GM12801 (cell line): ENCODE results near the gene MROH2A.

Source experiments
- CTCF ChIP-seq: IDR thresholded peaks from one replicate; pipeline ENCODE4 v1.5.1; 2011; ENCODE audit warnings: control low read depth; ENCODE audit not compliant: insufficient read length; ENCODE audit errors: extremely low read depth

MROH2A gene

GRCh38 chr2:233819884-233820773 is 42.0 kb downstream of the MROH2A start:
- TF ChIP-seq CTCF = no peak

- no peak for TF ChIP-seq CTCF
These were observed 42.6 kb downstream of the MROH2A start for GRCh38 chr2:233820774-233821105.

DNA sequence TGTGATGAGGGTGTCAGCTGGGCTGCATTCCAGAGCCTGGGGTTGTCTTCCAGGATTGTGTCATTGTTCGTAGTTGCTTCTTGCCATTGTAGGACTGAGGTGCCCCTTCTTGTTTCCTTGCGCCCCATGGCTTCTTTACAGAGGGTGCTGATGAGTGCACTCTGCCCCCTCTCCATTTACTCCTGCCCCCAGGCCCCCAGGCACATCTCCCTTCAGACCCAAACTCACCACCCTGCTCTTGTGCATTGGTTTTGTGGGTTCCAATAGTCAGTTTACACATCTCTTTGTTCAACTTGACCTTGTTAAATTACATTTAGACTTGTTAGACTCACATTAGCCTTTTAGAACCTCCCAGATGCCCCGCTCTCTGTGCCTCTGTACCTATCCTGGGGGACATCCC is 43.1 kb downstream of the MROH2A start:
- TF ChIP-seq CTCF = no peak

DNA sequence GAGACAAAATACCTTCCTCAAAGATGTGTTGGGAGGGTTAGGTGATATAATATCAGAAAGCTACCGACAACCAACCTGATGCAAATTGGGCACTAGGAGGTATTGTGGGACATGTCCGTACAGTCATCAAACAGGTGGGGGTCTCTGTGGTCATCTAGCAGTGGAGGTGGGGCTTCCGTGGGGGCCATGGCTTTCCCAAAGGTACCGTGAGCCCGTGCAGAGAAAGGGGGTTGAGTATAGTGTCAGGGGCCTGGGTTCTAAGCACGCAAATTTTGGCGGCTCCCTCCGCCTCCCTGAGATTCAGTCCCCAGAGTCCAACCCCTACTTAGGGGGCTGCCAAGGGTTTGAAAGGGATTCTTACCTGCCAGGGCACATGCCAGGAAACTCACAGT is 43.6 kb downstream of the MROH2A start:
- no peak for TF ChIP-seq CTCF

DNA sequence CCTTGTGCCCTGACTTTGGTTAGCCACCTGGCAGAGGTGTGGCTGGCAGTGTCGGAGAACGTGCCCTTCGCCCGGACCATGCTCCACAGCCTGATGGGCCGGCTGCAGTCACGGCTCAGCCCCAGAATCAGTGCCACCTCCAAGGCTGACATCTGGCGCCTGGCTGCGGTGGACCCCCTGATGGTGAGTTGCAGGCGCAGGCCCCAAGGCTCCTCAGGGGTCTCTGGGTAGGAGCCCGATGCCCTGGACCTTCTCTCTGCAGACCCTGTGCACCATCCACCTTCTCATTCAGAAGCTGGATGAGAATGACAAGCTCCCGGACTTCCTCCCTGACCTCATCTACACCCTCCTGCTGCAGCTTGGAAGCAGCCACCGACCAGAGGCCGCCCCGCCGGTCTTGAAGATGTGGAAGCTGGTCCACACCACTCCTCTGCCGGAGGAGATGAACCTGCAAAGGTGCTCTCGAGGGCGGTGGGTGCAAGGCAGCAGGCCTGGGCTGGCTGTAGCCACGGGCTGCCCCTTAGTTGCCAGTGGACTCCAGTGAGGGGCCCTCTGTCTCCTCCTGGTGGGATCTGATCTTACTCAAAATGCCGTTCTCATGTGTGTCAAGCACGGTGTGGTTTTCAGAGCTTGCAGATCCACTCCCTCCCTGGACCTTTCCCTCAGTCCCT is 44.1 kb downstream of the MROH2A start:
- TF ChIP-seq CTCF = no peak

DNA sequence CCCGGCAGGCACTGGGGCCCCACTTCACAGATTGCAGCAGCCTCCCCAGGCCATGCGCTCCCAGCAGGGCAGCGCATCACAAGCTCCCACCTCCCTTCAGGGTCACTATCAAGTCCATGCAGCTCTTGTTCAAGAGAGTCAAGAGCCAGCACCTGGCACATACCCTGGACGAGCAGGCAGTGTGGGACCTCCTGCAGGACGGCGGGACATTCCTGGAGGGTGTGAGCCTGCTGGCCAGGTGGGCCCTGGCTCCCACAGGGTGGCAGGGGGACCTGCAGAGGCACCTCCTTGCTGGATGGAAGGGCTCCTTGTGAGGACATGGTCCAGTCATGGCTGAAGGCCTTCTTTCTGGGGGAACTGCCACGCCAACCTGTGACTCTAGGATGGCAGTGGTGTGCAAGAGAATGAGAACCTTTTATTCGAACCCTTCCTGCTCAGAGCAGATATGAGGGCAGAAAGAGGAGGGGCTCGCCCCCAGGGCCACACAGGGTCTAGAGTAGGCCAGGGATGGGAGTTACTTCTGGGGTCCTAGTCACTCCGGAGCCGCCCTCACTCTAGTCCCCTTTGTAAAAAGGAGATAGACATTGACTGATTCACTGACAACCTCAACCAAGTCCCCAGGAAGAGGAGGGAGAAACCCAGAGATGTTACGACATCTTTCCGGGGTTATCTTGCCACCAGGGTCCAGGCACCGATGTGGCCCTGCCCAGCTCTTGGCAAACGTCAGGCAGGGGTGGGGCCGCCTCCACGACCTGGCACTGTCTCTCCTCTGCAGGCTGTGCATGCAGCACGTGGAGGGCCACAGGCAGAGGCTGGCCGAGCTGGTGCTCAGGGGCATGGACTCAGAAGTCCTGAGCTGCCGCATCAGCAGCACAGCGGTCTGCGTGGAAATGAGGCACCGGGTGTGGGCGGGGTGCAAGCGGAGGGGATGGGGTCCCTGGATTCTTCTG is 44.9 kb downstream of the MROH2A start:
- no peak for TF ChIP-seq CTCF

GRCh38 chr2:233823731-233824121 is 45.6 kb downstream of the MROH2A start:
- TF ChIP-seq CTCF = no peak
